CD14-positive monocyte (primary cell): Measurements from ENCODE around the gene TTYH1. TPM values are rescaled to one million over a fixed set of nuclear protein-coding genes. Genes with fewer than 3 reads are reported as not detected.

ENCODE experiments used
- DNase-seq, 3 donors: peaks; one replicate each; pipeline ENCODE4 v3.0.0-alpha.2; 2011 to 2022
- H2AFZ ChIP-seq: 2 replicates; pipeline ENCODE4 v1.6.0; 2012; ENCODE audit warnings: mild to moderate bottlenecking, low read depth, low read length, inconsistent platforms; ENCODE audit not compliant: insufficient read depth, poor library complexity, severe bottlenecking
- H3K27ac ChIP-seq, 2 donors: 1 replicate in 1 of 2; 2 replicates in 1 of 2; pipeline ENCODE4 v1.5.1; 2012 to 2013; ENCODE audit warnings: low read length in 2 of 2, control low read depth in 1 of 2, inconsistent platforms in 1 of 2, low read depth in 1 of 2, mild to moderate bottlenecking in 1 of 2
- H3K27me3 ChIP-seq, 2 donors: one replicate each; pipeline versions ENCODE4 v1.6.0 to v1.6.1; 2011 to 2013; ENCODE audit warnings: low read length in 2 of 2; ENCODE audit not compliant: control insufficient read depth in 2 of 2, insufficient read depth in 2 of 2
- H3K36me3 ChIP-seq, 2 donors: replicated peaks in 1 of 2; 1 replicate in 1 of 2; 2 replicates in 1 of 2; pipeline versions ENCODE4 v1.5.1 to v1.6.1; 2012 to 2013; ENCODE audit warnings: low read length in 2 of 2, control low read depth in 1 of 2, inconsistent platforms in 1 of 2, mild to moderate bottlenecking in 1 of 2; ENCODE audit not compliant: insufficient read depth in 2 of 2, control insufficient read depth in 1 of 2
- H3K4me1 ChIP-seq, 2 donors: 1 replicate in 1 of 2; 2 replicates in 1 of 2; pipeline versions ENCODE4 v1.5.1 to v1.6.1; 2012 to 2013; ENCODE audit warnings: low read length in 2 of 2, control low read depth in 1 of 2, inconsistent platforms in 1 of 2, mild to moderate bottlenecking in 1 of 2, moderate library complexity in 1 of 2; ENCODE audit not compliant: insufficient read depth in 2 of 2, control insufficient read depth in 1 of 2
- H3K4me2 ChIP-seq: replicated peaks from 2 replicates; pipeline ENCODE3; 2012; ENCODE audit warnings: low read length, moderate library complexity, mild to moderate bottlenecking; ENCODE audit not compliant: poor library complexity, severe bottlenecking; ENCODE audit errors: extremely low read depth
- H3K4me3 ChIP-seq, 3 experiments: fragments of 200-600 bp in 1 of 3; sonication (generic) in 1 of 3; replicated peaks in 1 of 3; 1 replicate in 2 of 3; 2 replicates in 1 of 3; pipeline ENCODE4 v1.5.1; 2011 to 2013; ENCODE audit warnings: low read length in 3 of 3, mild to moderate bottlenecking in 3 of 3, control low read depth in 2 of 3, low read depth in 2 of 3, inconsistent platforms in 1 of 3, moderate library complexity in 1 of 3
- H3K79me2 ChIP-seq: 2 replicates; pipeline ENCODE4 v1.6.0; 2012; ENCODE audit warnings: mild to moderate bottlenecking, control low read depth, inconsistent platforms, low read length, moderate library complexity; ENCODE audit not compliant: insufficient read depth
- H3K9ac ChIP-seq: 2 replicates; pipeline ENCODE4 v1.6.0; 2017; ENCODE audit warnings: low read length, mild to moderate bottlenecking; ENCODE audit not compliant: insufficient read depth, poor library complexity, severe bottlenecking
- H3K9me3 ChIP-seq, 2 donors: replicated peaks in 1 of 2; 1 replicate in 1 of 2; 2 replicates in 1 of 2; pipeline versions ENCODE4 v1.5.1 to v1.6.1; 2012 to 2013; ENCODE audit warnings: low read length in 2 of 2, control low read depth in 1 of 2; ENCODE audit not compliant: control insufficient read depth in 1 of 2, insufficient read depth in 1 of 2
- H4K20me1 ChIP-seq: 2 replicates; pipeline ENCODE4 v1.6.0; 2012; ENCODE audit warnings: mild to moderate bottlenecking, low read length, control low read depth, moderate library complexity; ENCODE audit not compliant: insufficient read depth
- H3K27ac Mint-ChIP-seq, 7 donors: one replicate each; pipeline ENCODE4 v1.8.0; 2020; ENCODE audit warnings: mild to moderate bottlenecking in 7 of 7, mixed read lengths in 7 of 7, moderate library complexity in 6 of 7, inconsistent platforms in 2 of 7
- H3K27me3 Mint-ChIP-seq, 3 donors: one replicate each; pipeline ENCODE4 v1.8.0; 2021 to 2022; ENCODE audit warnings: low read depth in 3 of 3, mild to moderate bottlenecking in 3 of 3, mixed read lengths in 3 of 3, moderate library complexity in 3 of 3, inconsistent platforms in 1 of 3
- H3K36me3 Mint-ChIP-seq, 2 donors: one replicate each; pipeline ENCODE4 v1.8.0; 2020; ENCODE audit warnings: mixed read lengths in 2 of 2, inconsistent platforms in 1 of 2, mild to moderate bottlenecking in 1 of 2
- H3K4me1 Mint-ChIP-seq: one replicate; pipeline ENCODE4 v1.8.0; 2020; ENCODE audit warnings: mild to moderate bottlenecking, mixed read lengths
- H3K4me3 Mint-ChIP-seq, 2 donors: one replicate each; pipeline ENCODE4 v1.8.0; 2020; ENCODE audit warnings: mild to moderate bottlenecking in 2 of 2, mixed read lengths in 2 of 2, moderate library complexity in 1 of 2
- H3K9me3 Mint-ChIP-seq, 7 donors: one replicate each; pipeline ENCODE4 v1.8.0; 2020 to 2022; ENCODE audit warnings: mixed read lengths in 7 of 7, mild to moderate bottlenecking in 6 of 7, moderate library complexity in 6 of 7, inconsistent platforms in 2 of 7
- WGBS: methylation state at CpG from one replicate; pipeline ENCODE4 v1.1.5; 2013; ENCODE audit warnings: missing lambda C conversion rate; ENCODE audit not compliant: insufficient coverage; 5-methylcytosine and 5-hydroxymethylcytosine counted together
- intact Hi-C, 2 donors: fragments of 100-400 bp; cut with micrococcal nuclease; formaldehyde crosslinking; loops; one replicate each; pipeline versions ENCODE4 v1.15.0 to v1.15.1; 2023
- polyA plus RNA-seq, 3 donors: library from polyadenylated mRNA; depleted of rRNA in 1 of 3; unstranded in 2 of 3; stranded (reverse) in 1 of 3; fragments of 300-500 nt in 2 of 3; fragments of >200 nt in 1 of 3; fragmentation: Illumina TruSeq in 2 of 3; gene quantifications; 1 replicate in 2 of 3; 2 replicates in 1 of 3; pipeline ENCODE4 v1.2.3, GENCODE V29; 2012 to 2021
- TF ChIP-seq, protein P1 (sequence below): fragments of 200-600 bp; IDR thresholded peaks from one replicate; pipeline ENCODE4 v1.8.0; 2022; ENCODE audit warnings: antibody characterized with exemption, mild to moderate bottlenecking

The TTYH1 gene
- polyA plus RNA-seq, 3 donors, result not detected

GRCh38 chr19:54448040-54448773 lies 32.9 kb downstream of the TTYH1 start:
- Mint-ChIP-seq H3K9me3 (peaks cover 0 to 5% (median 0%) of the 10 kb centered on the region in 7 donors), H3K36me3 (peaks cover 43 to 63% of the 10 kb centered on the region in 2 donors), H3K4me3 (peak overlapping the region; percentile 98 to 99), H3K4me1 (peaks cover 35% of the 10 kb centered on the region), H3K27ac (peak overlapping the region; percentile 99 to 100 (median 100)), H3K27me3 (peaks cover 0 to 3% (median 2%) of the 10 kb centered on the region in 3 donors)
- Histone ChIP-seq H3K9me3 (no peaks in the 10 kb centered on the region), H3K36me3 (peaks cover 27 to 35% of the 10 kb centered on the region in 2 donors), H3K4me3 (peak overlapping the region; percentile 57 to 90 (median 69)), H3K27ac (peak overlapping the region; percentile 95 to 98), H3K4me1 (peaks cover 35 to 39% of the 10 kb centered on the region in 2 donors), H2AFZ (peak overlapping the region; percentile 76), H3K79me2 (peaks cover 72% of the 10 kb centered on the region), H3K4me2 (peak overlapping the region; percentile 92), H3K27me3 (no peaks in the 10 kb centered on the region), H3K9ac (peak overlapping the region; percentile 87), H4K20me1 (peaks cover 37% of the 10 kb centered on the region)
- intact Hi-C loops, result loop anchor here (2.0 to 10.0 kb wide), 3 partner anchors 15 to 253 kb away; partner anchors contain the start of genes LENG9 (in 1 of the 2) and TSEN34 (in 1 of the 2)
- WGBS, result 0% methylated on average over 31 of the region's 34 CpGs
- DNase-seq, result peak; percentile 48 to 86 (median 71)
- TF ChIP-seq, protein P1, sequence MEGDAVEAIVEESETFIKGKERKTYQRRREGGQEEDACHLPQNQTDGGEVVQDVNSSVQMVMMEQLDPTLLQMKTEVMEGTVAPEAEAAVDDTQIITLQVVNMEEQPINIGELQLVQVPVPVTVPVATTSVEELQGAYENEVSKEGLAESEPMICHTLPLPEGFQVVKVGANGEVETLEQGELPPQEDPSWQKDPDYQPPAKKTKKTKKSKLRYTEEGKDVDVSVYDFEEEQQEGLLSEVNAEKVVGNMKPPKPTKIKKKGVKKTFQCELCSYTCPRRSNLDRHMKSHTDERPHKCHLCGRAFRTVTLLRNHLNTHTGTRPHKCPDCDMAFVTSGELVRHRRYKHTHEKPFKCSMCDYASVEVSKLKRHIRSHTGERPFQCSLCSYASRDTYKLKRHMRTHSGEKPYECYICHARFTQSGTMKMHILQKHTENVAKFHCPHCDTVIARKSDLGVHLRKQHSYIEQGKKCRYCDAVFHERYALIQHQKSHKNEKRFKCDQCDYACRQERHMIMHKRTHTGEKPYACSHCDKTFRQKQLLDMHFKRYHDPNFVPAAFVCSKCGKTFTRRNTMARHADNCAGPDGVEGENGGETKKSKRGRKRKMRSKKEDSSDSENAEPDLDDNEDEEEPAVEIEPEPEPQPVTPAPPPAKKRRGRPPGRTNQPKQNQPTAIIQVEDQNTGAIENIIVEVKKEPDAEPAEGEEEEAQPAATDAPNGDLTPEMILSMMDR, result no peak

DNA sequence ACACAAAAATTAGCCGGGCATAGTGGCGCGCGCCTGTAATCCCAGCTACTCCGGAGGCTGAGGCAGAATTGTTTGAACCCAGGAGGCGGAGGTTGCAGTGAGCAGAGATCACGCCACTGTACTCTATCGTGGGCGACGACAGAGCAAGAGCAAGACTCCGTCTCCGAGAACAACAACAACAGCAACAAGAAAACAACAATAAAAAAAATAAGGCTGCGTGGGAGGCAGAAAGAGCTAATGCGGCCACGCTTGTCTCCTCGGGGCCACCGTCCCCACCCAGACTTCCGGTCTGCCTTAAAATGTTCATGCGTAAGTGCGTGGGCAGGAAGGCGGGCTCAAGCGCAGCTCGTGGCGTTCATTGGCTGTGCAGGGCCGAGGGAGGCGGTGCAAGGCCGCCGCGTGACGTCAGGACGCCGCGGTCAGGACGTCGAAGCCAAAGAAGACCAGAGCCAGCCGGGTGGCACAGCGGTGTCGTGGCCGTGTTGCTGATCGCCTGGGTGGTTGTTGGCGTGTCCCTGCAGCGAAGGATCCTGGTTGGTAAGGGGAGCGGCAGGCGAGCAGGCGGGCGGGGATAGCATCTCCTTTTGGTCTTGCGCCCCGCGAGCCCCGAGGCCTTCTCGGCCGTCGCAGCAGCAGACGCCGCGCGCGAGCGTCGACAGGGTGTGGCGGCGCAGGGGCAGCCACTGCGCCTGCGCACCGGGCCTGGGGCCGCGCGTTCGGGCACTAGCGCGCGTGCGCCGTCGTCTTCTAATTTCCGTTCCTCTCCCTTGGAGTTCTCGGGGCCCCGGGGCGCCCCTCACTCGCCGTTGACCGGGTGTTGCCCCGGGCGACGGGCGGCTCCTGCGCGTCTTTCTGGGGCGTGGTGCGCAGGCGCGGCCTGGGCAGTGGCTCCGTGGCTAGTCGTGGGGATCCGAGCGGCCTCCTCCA lies 33.8 kb downstream of the TTYH1 start, which contains the start of gene LENG8:
Gene LENG8 (plus strand): TSS at position 426 of the 927 bp plus-strand sequence. CDS start 2,146 bp downstream, outside the sequence.
- Histone ChIP-seq H3K79me2 (peaks cover 79% of the 10 kb centered on the region), H4K20me1 (peaks cover 45% of the 10 kb centered on the region), H3K36me3 (peaks cover 35 to 43% of the 10 kb centered on the region in 2 donors), H2AFZ (peak within 1 kb of the TSS; percentile 76), H3K27ac (peak within 1 kb of the TSS; percentile 95 to 98), H3K27me3 (no peaks in the 10 kb centered on the region), H3K4me3 (peak within 1 kb of the TSS; percentile 57 to 90 (median 69)), H3K9ac (peak within 1 kb of the TSS; percentile 87), H3K4me1 (peaks cover 35 to 39% of the 10 kb centered on the region in 2 donors), H3K9me3 (no peaks in the 10 kb centered on the region), H3K4me2 (peak within 1 kb of the TSS; percentile 92)
- DNase-seq, result peak; percentile 96 to 99 (median 99)
- H3K4me1 Mint-ChIP-seq, result peaks cover 35% of the 10 kb centered on the region
- intact Hi-C loops, result loop anchor here (2.0 to 10.0 kb wide), 3 partner anchors 14 to 254 kb away; partner anchors contain the start of genes LENG9 (in 1 of the 2) and TSEN34 (in 1 of the 2)
- H3K4me3 Mint-ChIP-seq, result peak within 1 kb of the TSS; percentile 98 to 99
- peak within 1 kb of the TSS; percentile 99 to 100 (median 100) for H3K27ac Mint-ChIP-seq
- TF ChIP-seq, protein P1, result no peak
- peaks cover 0 to 5% (median 0%) of the 10 kb centered on the region in 7 donors for H3K9me3 Mint-ChIP-seq
- H3K36me3 Mint-ChIP-seq, result peaks cover 49 to 63% of the 10 kb centered on the region in 2 donors
- peaks cover 0 to 3% (median 2%) of the 10 kb centered on the region in 3 donors for H3K27me3 Mint-ChIP-seq
- under 1% methylated on average over 88 of the region's 96 CpGs for WGBS
